HG03139 (cell line): ENCODE measurements around the gene NF1.
"Not testable (repeated sequence)": the region's sequence is repeated elsewhere in the genome, so short reads cannot be mapped to it uniquely, and the experiment has no call there.

ENCODE experiments used
- ATAC-seq: cut with Tn5 transposase; IDR thresholded peaks from one replicate; pipeline ENCODE4 v1.9.1; 2021; ENCODE audit not compliant: unreplicated experiment

Gene NF1

DNA sequence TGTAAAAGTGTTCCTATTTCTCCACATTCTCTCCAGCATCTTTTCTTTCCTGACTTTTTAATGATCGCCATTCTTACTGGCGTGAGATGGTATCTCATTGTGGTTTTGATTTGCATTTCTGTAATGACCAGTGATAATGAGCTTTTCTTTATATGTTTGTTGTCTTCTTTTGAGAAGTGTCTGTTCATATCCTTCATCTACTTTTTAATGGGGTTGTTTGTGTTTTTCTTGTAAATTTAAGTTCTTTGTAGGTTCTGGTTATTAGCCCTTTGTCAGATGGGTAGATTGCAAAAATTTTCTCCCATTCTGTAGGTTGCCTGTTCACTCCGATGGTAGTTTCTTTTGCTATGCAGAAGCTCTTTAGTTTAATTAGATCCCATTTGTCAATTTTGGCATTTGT lies 81.4 kb downstream of the NF1 start:
- ATAC-seq: not testable (repeated sequence)

DNA sequence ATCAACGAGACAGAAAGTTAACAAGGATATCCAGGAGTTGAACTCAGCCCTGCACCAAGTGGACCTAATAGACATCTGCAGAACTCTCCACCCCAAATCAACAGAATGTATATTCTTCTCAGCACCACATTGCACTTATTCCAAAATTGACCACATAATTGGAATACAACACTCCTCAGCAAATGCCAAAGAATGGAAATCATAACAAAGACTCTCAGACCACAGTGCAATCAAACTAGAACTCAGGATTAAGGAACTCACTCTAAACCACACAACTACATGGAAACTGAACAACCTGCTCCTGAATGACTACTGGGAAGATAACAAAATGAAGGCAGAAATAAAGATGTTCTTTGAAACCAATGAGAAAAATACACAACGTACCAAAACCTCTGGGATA lies 84.2 kb downstream of the NF1 start:
- not testable (repeated sequence) for ATAC-seq

DNA sequence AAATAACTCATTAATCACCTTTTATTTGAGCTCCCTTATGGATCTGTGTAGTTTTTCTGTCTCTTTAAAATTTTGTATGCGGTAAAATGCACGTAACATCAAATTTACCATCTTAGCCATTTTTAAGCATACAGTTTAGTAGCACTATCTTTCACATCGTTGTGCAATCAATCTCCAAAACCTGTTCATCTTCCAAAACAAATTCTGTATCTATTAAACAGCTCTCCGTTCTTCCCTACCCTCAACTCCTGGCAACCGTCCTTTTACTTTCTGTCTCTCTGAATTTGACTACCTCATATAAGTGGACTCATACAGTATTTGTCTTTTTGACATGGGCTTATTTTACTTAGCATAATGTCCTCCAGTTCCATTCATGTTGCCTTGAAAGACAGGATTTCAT lies 100.5 kb downstream of the NF1 start:
- ATAC-seq: no peak

DNA sequence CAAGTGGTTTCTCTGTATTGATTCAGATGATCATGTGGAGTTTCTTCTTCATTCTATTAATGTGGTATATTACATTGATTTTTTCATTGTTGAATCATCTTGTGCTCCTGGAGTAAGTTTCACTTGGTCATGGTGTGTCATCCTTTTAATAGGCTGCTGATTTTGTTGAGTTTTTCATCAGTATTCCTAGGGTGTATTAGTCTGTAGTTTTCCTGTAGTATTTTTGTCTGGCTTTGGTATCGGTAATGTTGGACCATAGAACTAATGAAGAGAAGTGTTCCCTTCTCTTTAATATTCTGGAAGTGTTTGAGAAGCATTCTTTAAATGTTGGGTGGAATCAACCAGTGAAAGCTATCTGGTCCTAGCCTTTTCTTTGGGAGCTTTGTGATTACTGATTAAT lies 103.2 kb downstream of the NF1 start:
- no peak for ATAC-seq

DNA sequence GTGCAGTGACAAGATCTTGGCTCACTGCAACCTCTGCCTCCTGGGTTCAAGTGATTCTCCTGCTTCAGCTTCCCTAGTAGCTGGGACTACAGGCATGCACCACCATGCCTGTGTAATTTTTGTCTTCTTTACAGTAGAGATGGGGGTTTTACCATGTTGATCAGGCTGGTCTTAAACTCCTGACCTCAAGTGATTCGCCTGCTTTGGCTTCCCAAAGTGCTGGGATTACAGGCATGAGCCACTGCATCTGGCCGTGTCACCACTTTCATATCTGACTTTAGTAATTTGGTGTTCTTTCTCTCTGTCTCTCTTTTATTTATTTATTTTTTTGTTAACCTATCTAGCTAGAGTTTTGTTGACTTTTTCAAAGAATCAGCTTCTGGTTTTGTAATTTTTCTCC lies 103.9 kb downstream of the NF1 start:
- not testable (repeated sequence) for ATAC-seq

DNA sequence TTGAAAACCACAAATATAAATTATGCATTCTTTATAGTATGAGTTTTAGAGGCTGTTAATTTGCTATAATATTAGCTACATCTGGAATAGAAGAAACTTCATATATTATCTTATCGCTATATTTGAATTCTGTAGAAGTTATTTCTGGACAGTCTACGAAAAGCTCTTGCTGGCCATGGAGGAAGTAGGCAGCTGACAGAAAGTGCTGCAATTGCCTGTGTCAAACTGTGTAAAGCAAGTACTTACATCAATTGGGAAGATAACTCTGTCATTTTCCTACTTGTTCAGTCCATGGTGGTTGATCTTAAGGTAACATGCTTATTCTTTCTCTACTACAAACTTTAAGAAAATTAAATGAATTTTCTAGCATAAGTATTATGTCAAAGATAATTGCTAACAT lies 105.5 kb downstream of the NF1 start:
- ATAC-seq: no peak

DNA sequence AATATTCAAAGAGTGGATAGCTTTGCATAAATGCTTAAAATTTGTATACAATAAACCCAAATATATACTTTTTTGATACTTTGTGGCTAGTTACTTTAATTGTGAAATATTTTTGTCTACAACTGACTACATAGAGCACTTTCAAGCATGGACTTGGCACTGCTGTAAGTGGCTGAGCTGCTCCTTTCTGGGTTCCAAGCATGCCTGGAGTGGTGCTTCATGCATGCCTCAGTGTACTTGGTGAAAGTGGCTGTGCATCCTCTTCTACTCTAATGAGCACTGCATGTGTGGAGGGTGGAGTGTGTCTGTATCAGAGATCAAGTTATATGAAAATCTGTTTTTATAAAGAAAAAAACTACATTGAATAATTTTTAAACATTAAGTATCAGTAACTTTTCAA lies 108.2 kb downstream of the NF1 start:
- ATAC-seq: no peak

DNA sequence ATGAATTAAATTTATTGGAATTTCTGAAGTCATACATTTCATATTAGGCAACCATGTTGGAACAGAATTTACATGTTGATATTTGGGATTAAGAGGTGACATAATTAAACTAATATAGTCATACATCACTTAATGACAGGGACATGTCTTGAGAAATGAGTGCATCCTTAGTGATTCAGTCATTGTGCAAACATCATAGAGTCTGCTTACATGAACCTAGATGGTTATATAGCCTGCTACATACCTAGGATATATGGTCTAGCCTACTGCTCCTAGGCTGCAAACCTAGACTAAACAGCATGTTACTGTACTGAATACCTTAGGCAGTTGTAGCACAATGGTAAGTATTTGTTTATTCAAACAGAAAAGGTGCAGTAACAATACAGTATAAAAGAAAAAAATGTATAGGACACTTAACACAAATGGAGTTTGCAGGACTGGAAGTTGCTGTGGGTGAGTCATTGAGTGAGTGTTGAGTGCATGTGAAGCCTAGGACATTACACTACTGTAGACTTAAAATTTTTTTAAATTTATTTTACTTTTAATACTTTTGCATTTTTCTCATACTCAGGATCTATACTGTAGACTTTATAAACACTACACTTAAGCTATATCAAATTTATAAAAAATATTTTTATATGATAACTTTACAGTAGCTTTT lies 116.7 kb downstream of the NF1 start:
- ATAC-seq: no peak

DNA sequence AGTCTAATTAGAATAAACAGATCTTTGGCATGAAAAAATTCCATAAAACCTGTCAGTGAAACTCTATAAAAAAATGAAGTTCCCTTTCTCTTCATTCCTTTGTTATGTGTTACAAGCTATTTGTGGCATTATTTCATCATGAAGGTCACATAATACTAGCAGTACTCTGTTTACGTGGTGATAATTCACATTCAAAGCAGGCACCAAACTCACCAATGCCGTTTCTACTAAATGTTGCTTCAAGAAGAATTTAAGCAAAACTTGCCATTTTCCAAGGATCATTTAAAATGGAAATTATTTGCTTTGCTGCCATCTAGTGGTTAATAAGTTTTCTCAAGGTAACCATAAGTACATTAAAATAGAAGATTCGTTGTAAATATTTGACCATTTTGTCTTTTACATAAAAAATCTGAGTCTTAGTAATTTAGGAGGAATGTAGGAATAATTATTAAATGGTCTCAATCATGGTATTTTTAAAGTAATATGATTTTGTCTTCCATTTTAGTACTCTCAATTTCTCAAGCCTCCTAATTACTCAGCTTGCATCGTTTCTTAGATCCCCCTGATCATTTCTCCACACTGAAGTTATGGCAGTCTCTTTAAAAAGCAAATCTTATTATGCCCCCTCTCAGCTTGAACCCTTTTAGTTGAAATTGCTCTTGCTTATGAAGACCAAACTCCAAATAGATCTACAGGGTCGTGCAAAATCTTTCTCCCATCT lies 121.4 kb downstream of the NF1 start:
- ATAC-seq: no peak

DNA sequence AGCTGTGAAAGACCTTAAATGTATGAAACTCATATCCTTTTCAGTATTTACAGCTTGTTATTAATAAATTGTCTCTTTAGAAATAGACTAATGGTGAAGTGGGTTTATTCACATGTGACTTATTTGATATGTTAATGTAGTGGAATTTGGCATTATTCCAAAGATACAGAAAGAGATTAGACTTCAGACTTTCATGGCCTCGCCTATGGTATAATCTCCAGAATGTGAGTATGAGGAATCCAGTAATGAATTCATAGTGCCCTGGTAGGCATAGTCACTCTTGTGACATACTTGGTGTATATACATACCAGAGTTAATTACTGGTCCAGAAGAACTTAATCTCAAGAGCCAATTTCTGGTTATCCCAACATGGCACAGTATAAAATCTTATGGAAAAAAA lies 129.6 kb downstream of the NF1 start:
- no peak for ATAC-seq

DNA sequence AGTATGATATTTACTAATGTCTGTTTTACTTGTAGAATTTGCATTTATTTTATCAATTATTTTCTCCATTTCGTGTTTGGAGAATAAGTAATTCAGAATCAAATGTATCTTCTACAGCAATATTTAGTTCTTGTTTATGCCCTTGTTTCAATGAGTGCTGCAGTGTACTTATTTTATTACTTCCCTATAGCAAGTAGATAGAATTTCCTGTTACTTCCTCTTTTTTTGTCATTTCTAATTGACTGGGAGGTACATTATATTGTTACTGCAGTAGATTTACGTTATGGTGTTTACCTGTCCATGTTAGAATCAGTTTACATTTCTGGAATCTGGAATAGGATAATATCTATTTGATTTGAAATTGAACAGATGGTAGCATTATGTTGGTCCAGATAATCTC lies 131.1 kb downstream of the NF1 start:
- ATAC-seq: no peak

DNA sequence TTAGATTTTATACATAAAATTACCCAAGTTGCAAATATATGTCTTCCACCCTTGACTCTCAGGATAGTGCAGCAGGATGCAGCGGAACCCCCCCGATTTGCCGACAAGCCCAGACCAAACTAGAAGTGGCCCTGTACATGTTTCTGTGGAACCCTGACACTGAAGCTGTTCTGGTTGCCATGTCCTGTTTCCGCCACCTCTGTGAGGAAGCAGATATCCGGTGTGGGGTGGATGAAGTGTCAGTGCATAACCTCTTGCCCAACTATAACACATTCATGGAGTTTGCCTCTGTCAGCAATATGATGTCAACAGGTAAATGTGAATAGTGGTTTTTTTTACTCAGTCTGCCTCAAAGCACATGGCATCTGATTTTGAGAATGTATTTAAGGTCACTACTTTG lies 131.6 kb downstream of the NF1 start:
- no peak for ATAC-seq

DNA sequence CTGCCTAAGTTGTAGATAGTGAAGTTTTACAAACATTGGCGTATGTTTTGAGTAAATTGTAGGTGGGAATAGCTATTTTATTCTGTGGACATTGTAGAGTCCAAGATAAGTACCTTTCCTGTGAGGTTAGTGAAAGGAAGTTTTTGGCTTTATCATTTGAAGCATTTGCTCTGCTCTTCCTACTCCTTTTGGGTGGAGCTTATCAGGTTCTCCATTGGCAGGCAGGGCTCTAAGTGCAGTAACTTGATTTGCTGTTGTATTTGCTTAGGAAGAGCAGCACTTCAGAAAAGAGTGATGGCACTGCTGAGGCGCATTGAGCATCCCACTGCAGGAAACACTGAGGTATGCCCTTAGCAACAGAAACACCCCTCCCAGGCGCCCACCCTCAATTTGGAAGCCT lies 132.2 kb downstream of the NF1 start:
- no peak for ATAC-seq

DNA sequence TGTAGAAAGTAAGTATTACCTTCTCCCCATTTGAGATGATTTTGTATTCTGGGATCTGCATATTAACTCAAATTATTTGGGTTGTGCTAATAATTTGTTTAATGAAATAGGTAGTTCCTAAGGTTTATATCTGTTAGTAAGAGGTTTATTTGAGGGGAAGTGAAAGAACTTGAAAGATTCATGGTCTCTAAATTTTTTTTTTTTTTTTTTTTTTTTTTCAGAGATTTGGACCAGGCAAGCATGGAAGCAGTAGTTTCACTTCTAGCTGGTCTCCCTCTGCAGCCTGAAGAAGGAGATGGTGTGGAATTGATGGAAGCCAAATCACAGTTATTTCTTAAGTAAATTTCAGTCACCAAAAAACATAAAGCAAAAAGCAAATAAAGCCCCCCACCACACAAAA lies 137.1 kb downstream of the NF1 start:
- no peak for ATAC-seq

DNA sequence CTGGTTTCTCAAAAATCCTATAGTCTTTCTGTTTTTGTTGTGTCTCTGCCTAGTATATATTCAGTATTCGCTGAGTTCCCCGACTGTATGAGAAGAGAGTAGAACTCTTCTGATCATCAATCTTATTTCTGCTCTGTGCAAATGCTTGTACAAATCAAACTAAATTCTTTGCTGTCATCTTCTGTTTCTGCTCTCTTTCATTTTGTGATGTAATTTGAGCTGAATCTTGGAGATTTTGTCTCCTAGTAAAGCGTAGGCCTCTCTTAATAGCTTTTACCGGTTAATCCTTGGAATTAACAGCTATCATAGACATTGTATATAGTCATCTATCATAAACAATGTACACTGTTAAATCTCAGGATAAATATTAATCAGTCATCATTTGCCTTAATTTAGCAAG lies 140.3 kb downstream of the NF1 start:
- ATAC-seq: no peak

DNA sequence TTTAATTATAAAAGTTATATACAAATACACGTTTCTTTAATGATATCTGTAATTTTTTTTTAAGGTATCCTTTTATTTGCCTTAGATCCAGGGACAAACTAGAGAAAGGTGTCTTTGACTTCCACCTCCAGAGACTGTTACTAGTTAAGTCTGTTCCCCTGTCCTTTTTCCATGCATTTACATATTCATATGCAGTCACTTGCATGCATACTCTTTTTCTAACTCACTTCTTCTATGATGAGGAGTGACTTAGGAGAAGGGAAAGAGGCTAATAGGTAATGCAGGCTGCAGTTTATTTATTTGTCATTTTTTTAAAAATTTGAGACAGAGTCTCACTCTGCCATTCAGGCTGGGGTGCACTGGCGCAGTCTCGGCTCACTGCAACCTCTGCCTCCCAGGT lies 141.4 kb downstream of the NF1 start:
- no peak for ATAC-seq

DNA sequence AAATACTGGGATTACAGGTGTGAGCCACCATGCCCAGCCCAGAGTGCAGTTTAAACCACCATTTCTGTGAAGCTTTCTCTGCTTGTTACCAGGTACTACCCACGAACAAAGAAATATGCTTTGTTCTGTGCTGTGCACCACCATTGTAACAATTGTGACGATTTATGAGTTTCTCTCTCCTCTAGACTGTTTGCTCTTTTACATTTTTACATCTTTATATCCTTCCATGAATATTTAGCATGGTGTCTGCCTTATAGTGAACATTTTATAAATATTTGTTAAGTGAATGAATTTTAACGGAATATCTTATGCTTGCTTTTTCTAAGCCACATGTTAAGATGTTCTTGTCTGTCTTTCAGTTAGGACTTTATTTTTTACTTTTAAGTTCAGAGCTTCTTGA lies 141.9 kb downstream of the NF1 start:
- ATAC-seq: no peak

DNA sequence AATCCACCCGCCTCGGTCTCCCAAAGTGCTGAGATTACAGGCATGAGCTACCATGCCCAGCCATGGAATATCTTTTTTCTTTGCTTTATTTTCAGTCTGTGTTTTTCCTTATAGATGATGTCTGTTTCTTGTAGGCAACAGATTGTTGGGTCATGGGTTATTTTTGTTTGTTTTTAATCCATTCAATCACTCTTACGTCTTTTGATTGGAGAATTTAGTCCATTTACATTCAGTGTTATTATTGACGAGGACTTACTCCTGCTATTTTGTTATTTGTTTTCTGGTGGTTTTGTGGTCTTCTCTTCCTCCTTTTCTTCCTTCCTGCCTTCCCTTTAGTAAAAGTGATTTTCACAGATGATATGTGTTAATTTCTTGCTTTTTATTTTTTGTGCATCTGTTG lies 146.3 kb downstream of the NF1 start:
- no peak for ATAC-seq

DNA sequence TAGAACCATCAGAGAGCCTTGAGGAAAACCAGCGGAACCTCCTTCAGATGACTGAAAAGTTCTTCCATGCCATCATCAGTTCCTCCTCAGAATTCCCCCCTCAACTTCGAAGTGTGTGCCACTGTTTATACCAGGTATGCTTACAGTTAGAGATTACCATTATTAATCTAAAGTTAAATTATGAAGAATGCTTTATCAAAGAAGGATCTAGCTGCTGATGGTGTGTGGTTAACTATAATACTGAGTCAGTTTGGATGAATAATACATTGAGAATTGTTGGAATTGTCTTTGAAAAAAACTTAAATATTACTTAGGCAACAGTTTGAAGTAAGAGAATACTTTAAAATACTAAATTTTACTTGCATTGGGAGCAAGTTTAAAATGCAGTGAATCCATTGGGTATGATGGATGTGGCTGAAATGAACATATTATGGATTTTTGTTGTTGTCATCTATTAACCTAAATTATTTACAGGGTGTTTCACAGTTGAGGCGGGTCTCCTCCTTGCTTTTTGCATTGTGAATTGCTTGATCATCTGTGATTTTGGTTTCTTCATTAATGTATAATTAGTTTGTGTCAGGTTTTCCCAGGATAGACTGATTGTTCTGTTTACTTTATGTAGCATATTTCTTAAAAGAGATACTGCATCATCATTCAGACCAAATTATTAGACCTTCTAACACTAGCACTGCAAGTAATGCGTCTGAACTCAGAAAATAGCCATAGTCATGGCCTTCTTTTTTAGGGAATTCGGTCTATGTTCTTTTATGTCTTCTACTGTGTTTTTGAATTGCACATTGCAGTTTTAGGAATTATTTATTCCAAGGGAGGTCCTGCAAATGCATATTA lies 154.4 kb downstream of the NF1 start:
- no peak for ATAC-seq

DNA sequence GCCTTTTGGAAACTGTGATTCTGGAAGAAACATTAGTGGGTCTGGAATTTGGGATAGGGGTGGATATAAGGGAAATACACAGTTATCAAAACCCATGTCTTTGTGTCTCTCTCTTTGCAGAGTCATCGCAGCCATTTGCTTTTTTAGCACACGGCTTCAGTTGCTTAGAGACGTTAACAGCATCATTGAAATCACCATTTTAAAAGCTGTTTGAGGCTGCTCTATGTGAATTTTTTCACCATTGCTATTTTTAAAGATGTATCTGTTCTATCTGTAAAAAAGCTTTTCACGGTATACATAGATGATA lies 155.0 kb downstream of the NF1 start:
- ATAC-seq: no peak

DNA sequence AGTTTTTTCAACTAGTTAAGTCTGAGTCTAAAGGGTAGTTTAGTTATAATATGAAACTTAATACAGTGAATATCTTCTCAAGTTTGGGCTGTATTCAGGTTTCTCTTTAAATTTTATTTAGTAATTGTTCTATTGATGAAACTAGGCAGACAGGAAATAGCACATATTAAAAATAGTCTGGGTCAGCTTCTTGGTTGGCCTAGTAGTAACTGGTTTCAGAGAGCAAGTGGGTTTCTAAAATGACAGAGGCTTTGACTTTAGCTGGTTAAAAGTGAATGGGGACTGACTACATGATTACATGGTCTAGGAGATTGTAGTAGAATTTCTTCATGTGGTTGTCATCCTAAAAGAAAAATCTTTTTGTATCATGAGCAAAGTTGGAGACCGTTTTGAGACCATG lies 155.5 kb downstream of the NF1 start:
- no peak for ATAC-seq
